ENCODE data around the gene TNK1. TPM values are rescaled to one million over a fixed set of nuclear protein-coding genes. Genes with fewer than 3 reads are reported as not detected.

The TNK1 gene
- total and polyA plus RNA-seq, 9 of the 15 experiments (the other 6 are each of a cell fraction or from before 2014, with no cell fraction given), result 0.28 to 5.2 (median 2.1) TPM

- DNase-seq (ENCODE audit: extremely low read depth in 1 of 4, low spot score in 3 of 4) (no peak), ATAC-seq (no peak), FAIRE-seq (no peak)
- peaks cover 7% of the 10 kb centered on the region; the same call in 2 of the 3 replicates for H3K79me2 ChIP-seq (ENCODE audit: control insufficient read depth, insufficient read depth, low read length)
- H3K9me3 ChIP-seq (replicated peaks; ENCODE audit: control insufficient read depth, insufficient read depth, low read depth, low read length), result no peaks in the 10 kb centered on the region
- ChIA-PET CTCF (ENCODE audit: low intra/inter-chr PET ratio) (no interaction called here), POLR2A (interaction anchor here (4.2 kb wide), 1 partner anchor 48 kb away, joined by 21 read pairs; the partner anchor contains the start of gene POLR2A)
- TF ChIP-seq BRF2 (IDR thresholded peaks at IDR 0.05; ENCODE audit: borderline replicate concordance, insufficient read depth, insufficient read length) (no peak), SMAD2 (IDR thresholded peaks at IDR 0.05; ENCODE audit: low read depth, low read length) (no peak), FOSL1 (tag; conservative IDR thresholded peaks at IDR 0.05) (no peak), ZNF561 (CRISPR knock-in tag; conservative IDR thresholded peaks at IDR 0.05) (no peak), ATF3 (IDR thresholded peaks at IDR 0.05) (peak; percentile 34; the same call in 1 of the 2 replicates), ATF3 (CRISPR knock-in tag; conservative IDR thresholded peaks at IDR 0.05) (no peak), CREM (IDR thresholded peaks at IDR 0.05; ENCODE audit: low read depth) (0 out of 2 replicates have a peak, but pooled peaks have one; percentile 9), ZNF280B (CRISPR knock-in tag; IDR thresholded peaks at IDR 0.05) (no peak)
- no TSS peak for BruUV-seq (replicated peaks)
- H3K27me3 ChIP-seq (ENCODE audit: control insufficient read depth in 2 of 2, insufficient read depth in 2 of 2, low read length in 2 of 2), result no peaks in the 10 kb centered on the region
- H3K9ac ChIP-seq (ENCODE audit: insufficient read depth in 1 of 2, low read depth in 2 of 2, low read length in 2 of 2), result peak overlapping the region; percentile 64 to 90
- intact Hi-C loops (cut with micrococcal nuclease), result loop anchor here (5.0 kb wide), 2 partner anchors 34 to 46 kb away; partner anchors contain the start of genes POLR2A, SLC35G6 and TMEM256
- H2AFZ ChIP-seq (ENCODE audit: low read depth, low read length), result no peak overlapping the region
- WGBS (ENCODE audit: insufficient coverage, low coverage, missing lambda C conversion rate), result 96% methylated on average over 14 of the region's 92 CpGs
- in situ Hi-C loops (cut with MboI), result no loop called here
- H3K4me3 ChIP-seq, result peak overlapping the region; percentile 64
- peak overlapping the region; percentile 75; the same call in 2 of the 3 replicates for H3K27ac ChIP-seq (ENCODE audit: extremely low read depth, low read depth, low read length)
- H4K20me1 ChIP-seq (replicated peaks; ENCODE audit: control insufficient read depth, insufficient read depth, low read length), result no peaks in the 10 kb centered on the region
- H3K36me3 ChIP-seq (ENCODE audit: control insufficient read depth, insufficient read depth, low read length), result no peaks in the 10 kb centered on the region
- H3K4me2 ChIP-seq (ENCODE audit: insufficient read depth, low read length), result peak overlapping the region; percentile 90
- H3K4me1 ChIP-seq (replicated peaks in 1 of 2; ENCODE audit: control insufficient read depth in 2 of 2, insufficient read depth in 2 of 2, low read length in 2 of 2), result peaks cover 17 to 60% of the 10 kb centered on the region in 2 experiments; a peak in 4 of 5 replicates
- peaks cover 2% of the 10 kb centered on the region for H3K9me1 ChIP-seq (ENCODE audit: control insufficient read depth, insufficient read depth, low read length)
These were observed 55.9 kb downstream of the TNK1 start for GRCh38 chr17:7436556-7437368.
